Liver (tissue), 3 donors: ENCODE measurements around the gene CCDC12.

ENCODE experiments used
- FOXA1 ChIP-seq: IDR thresholded peaks from 2 replicates; pipeline ENCODE4 v1.6.1; 2016; ENCODE audit warnings: antibody characterized with exemption
- MAX ChIP-seq: IDR thresholded peaks from 2 replicates; pipeline ENCODE4 v1.6.1; 2016; ENCODE audit warnings: antibody characterized with exemption
- RAD21 ChIP-seq, 2 donors: IDR thresholded peaks; 2 replicates each; pipeline ENCODE4 v1.6.1; 2016; ENCODE audit warnings: antibody characterized with exemption in 2 of 2, mild to moderate bottlenecking in 2 of 2
- REST ChIP-seq: IDR thresholded peaks from 2 replicates; pipeline ENCODE4 v1.6.1; 2016; ENCODE audit warnings: antibody characterized with exemption, mild to moderate bottlenecking
- SP1 ChIP-seq: IDR thresholded peaks from 2 replicates; pipeline ENCODE4 v1.6.1; 2018; ENCODE audit warnings: antibody characterized with exemption, mild to moderate bottlenecking
- TAF1 ChIP-seq: conservative IDR thresholded peaks from 2 replicates; pipeline ENCODE4 v1.6.1; 2016; ENCODE audit warnings: antibody characterized with exemption, mild to moderate bottlenecking
- YY1 ChIP-seq: IDR thresholded peaks from 2 replicates; pipeline ENCODE4 v1.6.1; 2016; ENCODE audit warnings: antibody characterized with exemption, mild to moderate bottlenecking
- TF ChIP-seq, protein P1 (sequence below): fragments of 150-350 bp; IDR thresholded peaks from 2 replicates; pipeline ENCODE4 v1.5.1; 2017; ENCODE audit warnings: improper control_type of control experiment, low read depth, low read length; ENCODE audit not compliant: missing input control
- donor health status: healthy.
- donor health status: healthy.

- no peak for TF ChIP-seq YY1
- TF ChIP-seq, protein P1, sequence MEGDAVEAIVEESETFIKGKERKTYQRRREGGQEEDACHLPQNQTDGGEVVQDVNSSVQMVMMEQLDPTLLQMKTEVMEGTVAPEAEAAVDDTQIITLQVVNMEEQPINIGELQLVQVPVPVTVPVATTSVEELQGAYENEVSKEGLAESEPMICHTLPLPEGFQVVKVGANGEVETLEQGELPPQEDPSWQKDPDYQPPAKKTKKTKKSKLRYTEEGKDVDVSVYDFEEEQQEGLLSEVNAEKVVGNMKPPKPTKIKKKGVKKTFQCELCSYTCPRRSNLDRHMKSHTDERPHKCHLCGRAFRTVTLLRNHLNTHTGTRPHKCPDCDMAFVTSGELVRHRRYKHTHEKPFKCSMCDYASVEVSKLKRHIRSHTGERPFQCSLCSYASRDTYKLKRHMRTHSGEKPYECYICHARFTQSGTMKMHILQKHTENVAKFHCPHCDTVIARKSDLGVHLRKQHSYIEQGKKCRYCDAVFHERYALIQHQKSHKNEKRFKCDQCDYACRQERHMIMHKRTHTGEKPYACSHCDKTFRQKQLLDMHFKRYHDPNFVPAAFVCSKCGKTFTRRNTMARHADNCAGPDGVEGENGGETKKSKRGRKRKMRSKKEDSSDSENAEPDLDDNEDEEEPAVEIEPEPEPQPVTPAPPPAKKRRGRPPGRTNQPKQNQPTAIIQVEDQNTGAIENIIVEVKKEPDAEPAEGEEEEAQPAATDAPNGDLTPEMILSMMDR = no peak
- no peak for TF ChIP-seq RAD21 (IDR thresholded peaks at IDR 0.05)
- no peak for TF ChIP-seq REST
- TF ChIP-seq SP1 = no peak
- no peak for TF ChIP-seq MAX
- no peak for TF ChIP-seq TAF1
- no peak for TF ChIP-seq FOXA1
Observed at GRCh38 chr3:46880884-46881595, 95.5 kb downstream of the CCDC12 start.
